GM20000 (cell line): ENCODE data around the gene GFRA4.

Experiments
- DNase-seq: peaks from one replicate; pipeline ENCODE4 v3.0.0; 2012; ENCODE audit warnings: low spot score
- CTCF ChIP-seq: IDR thresholded peaks from 2 replicates; pipeline ENCODE4 v1.5.1; 2012; ENCODE audit warnings: mild to moderate bottlenecking, control low read depth; ENCODE audit errors: extremely low read depth, missing control alignments

GFRA4 gene

GRCh38 chr20:3672547-3673171 lies 9.5 kb upstream of the GFRA4 start:
- TF ChIP-seq CTCF = no peak
- DNase-seq = no peak

- no peak for DNase-seq
- no peak for TF ChIP-seq CTCF
Measured at GRCh38 chr20:3671986-3672546, 8.9 kb upstream of the GFRA4 start.

- no peak for TF ChIP-seq CTCF
- no peak for DNase-seq
Measured at GRCh38 chr20:3670945-3671344, 7.7 kb upstream of the GFRA4 start.

- no peak for DNase-seq
- no peak for TF ChIP-seq CTCF
Measured at GRCh38 chr20:3670511-3670910, 7.3 kb upstream of the GFRA4 start.

- no peak for TF ChIP-seq CTCF
- DNase-seq = no peak
Measured at GRCh38 chr20:3669710-3670367, 6.6 kb upstream of the GFRA4 start.

GRCh38 chr20:3667434-3668037 lies 4.3 kb upstream of the GFRA4 start:
- DNase-seq = no peak
- TF ChIP-seq CTCF = no peak

- no peak for TF ChIP-seq CTCF
- DNase-seq = no peak
Measured at GRCh38 chr20:3663858-3664257, 659 bp upstream of the GFRA4 start.
